Testis (tissue), 3 donors: Measurements from ENCODE around the gene THSD7A. TPM values are rescaled to one million over a fixed set of nuclear protein-coding genes. Genes with fewer than 3 reads are reported as not detected.

Experiments used
- DNase-seq: peaks from one replicate; pipeline ENCODE4 v3.0.0-alpha.2; 2019
- H3K27ac ChIP-seq, 2 donors: fragments of 200-600 bp; sonication (generic); one replicate each; pipeline ENCODE4 v1.5.1; 2019
- H3K27me3 ChIP-seq: fragments of 200-600 bp; sonication (generic); one replicate; pipeline ENCODE4 v1.5.1; 2019
- H3K36me3 ChIP-seq: fragments of 200-600 bp; sonication (generic); one replicate; pipeline ENCODE4 v1.5.1; 2017; ENCODE audit warnings: low read depth; ENCODE audit errors: missing control alignments
- H3K4me1 ChIP-seq: fragments of 200-600 bp; sonication (generic); one replicate; pipeline ENCODE4 v1.5.1; 2019
- H3K4me3 ChIP-seq, 2 donors: fragments of 200-600 bp; sonication (generic); one replicate each; pipeline ENCODE4 v1.5.1; 2017 to 2019
- H3K9me3 ChIP-seq: fragments of 200-600 bp; sonication (generic); one replicate; pipeline ENCODE4 v1.5.1; 2017
- CTCF ChIP-seq, 3 experiments: fragments of 450-650 bp in 2 of 3; fragments of 200-600 bp in 1 of 3; sonication (generic) in 1 of 3; IDR thresholded peaks; one replicate each; pipeline ENCODE4 v1.5.1; 2016 to 2019; ENCODE audit warnings: antibody characterized with exemption in 3 of 3, mild to moderate bottlenecking in 2 of 3, moderate library complexity in 1 of 3
- POLR2A ChIP-seq: fragments of 450-650 bp; IDR thresholded peaks from one replicate; pipeline ENCODE4 v1.6.1; 2017; ENCODE audit warnings: antibody characterized with exemption, mild to moderate bottlenecking, moderate library complexity
- WGBS, 2 donors: methylation state at CpG; one replicate each; pipeline ENCODE4 v1.1.5; 2018; 5-methylcytosine and 5-hydroxymethylcytosine counted together
- intact Hi-C: fragments of 100-400 bp; cut with DNase I; formaldehyde crosslinking; loops from one replicate; pipeline ENCODE4 v1.15.1; 2023; ENCODE audit warnings: low total_unique reads
- polyA plus RNA-seq: library from polyadenylated mRNA; stranded (reverse); fragments of 350-450 nt; fragmentation: Illumina TruSeq; extraction: RNeasy Lipid Tissue Mini Kit (QIAGEN cat#74804); gene quantifications from one replicate; pipeline ENCODE4 v1.2.3, GENCODE V29; 2014; ENCODE audit warnings: low read depth, low replicate concordance; ENCODE audit not compliant: insufficient read depth
- total RNA-seq, 2 donors: library from RNA; depleted of rRNA; stranded (reverse); fragments of >200 nt; gene quantifications; one replicate each; pipeline ENCODE4 v1.2.3, GENCODE V29; 2016

THSD7A gene
- total and polyA plus RNA-seq, 3 donors from 2014 or later: 1.6 to 7.0 (median 6.8) TPM

DNA sequence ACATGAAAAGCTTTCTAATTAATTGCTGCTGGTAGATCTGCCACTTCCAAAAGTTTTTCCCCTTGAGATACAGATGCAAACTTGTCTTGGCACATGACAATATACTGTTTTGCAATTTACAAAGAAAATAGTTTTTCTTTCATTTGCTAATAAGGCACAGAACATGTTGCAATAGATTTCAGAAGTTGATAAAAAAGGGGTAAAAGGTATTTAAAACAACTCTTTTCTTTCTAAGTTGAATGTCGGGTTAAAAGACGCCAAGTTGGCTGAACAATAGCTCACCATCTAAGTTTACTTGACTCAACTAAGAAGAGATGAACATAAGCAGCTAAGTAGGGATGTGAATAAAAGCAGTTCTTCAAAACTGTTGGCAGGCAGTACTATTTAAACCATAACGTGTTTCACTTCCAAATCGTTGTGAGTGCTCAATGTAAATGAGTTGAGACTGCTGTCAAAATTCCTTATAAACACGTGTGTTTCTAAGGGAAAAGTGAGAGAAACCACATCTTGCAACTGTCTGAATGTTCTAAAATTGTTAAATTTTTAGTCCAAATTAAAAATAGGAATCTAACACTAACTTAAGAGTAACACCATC is 14.5 kb upstream of the THSD7A start:
- no peak for DNase-seq
- WGBS, 2 donors: 50 to 51% methylated on average over 5 of the region's 5 CpGs
- H3K4me3 ChIP-seq: no peak overlapping the region

DNA sequence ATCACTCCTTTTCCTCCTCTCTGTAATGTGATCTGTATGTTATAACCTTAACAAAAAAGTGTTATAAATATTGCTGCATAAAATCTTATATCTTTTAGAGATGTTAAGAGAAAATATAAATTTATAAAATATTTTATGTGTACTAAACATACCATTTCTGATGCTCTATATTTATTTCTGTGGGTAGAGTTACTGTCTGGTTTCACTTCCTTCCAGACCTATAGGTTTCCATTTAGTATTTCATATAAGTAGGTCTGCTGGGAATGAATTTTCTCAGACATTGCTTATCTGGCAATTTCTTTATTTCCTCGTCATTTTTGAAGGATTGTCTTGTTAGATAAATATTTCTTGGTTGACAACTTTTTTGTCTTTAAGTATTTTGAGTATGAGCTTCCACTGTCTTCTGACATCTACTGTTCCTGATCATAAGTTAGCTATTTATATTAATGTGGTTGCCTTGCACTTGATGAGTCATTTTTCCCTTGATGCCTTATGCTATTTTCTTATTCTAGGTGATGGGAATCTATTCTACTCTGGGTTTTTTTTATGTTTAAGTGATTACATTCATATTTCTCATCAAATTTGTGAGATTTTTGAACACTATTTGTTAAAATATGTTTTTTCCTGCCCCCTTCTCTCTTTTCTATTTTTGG is 11.2 kb upstream of the THSD7A start:
- no peak for TF ChIP-seq CTCF (IDR thresholded peaks at IDR 0.05)
- no peak for TF ChIP-seq POLR2A
- no peak overlapping the region for H3K27ac ChIP-seq
- no peak overlapping the region for H3K4me3 ChIP-seq
- 71 to 93% methylated on average over 1 of the region's 1 CpG for WGBS, 2 donors
- no peaks in the 10 kb centered on the region for H3K36me3 ChIP-seq
- H3K9me3 ChIP-seq: no peaks in the 10 kb centered on the region
- H3K4me1 ChIP-seq: no peaks in the 10 kb centered on the region
- intact Hi-C loops: no loop called here
- no peaks in the 10 kb centered on the region for H3K27me3 ChIP-seq
- DNase-seq: no peak

More for the DNA sequence above, 14.5 kb upstream of the THSD7A start:
- Histone ChIP-seq H3K36me3 (no peaks in the 10 kb centered on the region), H3K4me1 (no peaks in the 10 kb centered on the region), H3K9me3 (no peaks in the 10 kb centered on the region), H3K27ac (no peak overlapping the region), H3K27me3 (no peaks in the 10 kb centered on the region)
- TF ChIP-seq POLR2A: no peak
- no peak for TF ChIP-seq CTCF (IDR thresholded peaks at IDR 0.05)
- intact Hi-C loops: no loop called here

GRCh38 chr7:11841657-11842056 is 9.7 kb upstream of the THSD7A start:
- Histone ChIP-seq H3K4me1 (no peaks in the 10 kb centered on the region), H3K27ac (no peak overlapping the region), H3K27me3 (no peaks in the 10 kb centered on the region), H3K36me3 (no peaks in the 10 kb centered on the region), H3K9me3 (no peaks in the 10 kb centered on the region), H3K4me3 (no peak overlapping the region)
- DNase-seq: no peak
- intact Hi-C loops: no loop called here
- TF ChIP-seq CTCF (IDR thresholded peaks at IDR 0.05): no peak
- TF ChIP-seq POLR2A: no peak

- TF ChIP-seq POLR2A (no peak), CTCF (IDR thresholded peaks at IDR 0.05) (peak in 2 of 3 experiments; percentile 19 to 30)
- peaks cover 5% of the 10 kb centered on the region for H3K4me1 ChIP-seq
Measured at GRCh38 chr7:11835260-11835659, 3.3 kb upstream of the THSD7A start.

GRCh38 chr7:11833431-11833830 is 1.4 kb upstream of the THSD7A start:
- Histone ChIP-seq H3K27ac (no peak overlapping the region), H3K9me3 (no peaks in the 10 kb centered on the region), H3K4me1 (peaks cover 5% of the 10 kb centered on the region), H3K4me3 (no peak overlapping the region), H3K27me3 (no peaks in the 10 kb centered on the region), H3K36me3 (no peaks in the 10 kb centered on the region)
- TF ChIP-seq CTCF (IDR thresholded peaks at IDR 0.05) (no peak), POLR2A (no peak)
- intact Hi-C loops: no loop called here
- DNase-seq: no peak
- WGBS, 2 donors: 54 to 73% methylated on average over 6 of the region's 6 CpGs

More at GRCh38 chr7:11835260-11835659, 3.3 kb upstream of the THSD7A start:
- intact Hi-C loops: no loop called here
- DNase-seq: no peak
- H3K9me3 ChIP-seq: no peaks in the 10 kb centered on the region
- no peaks in the 10 kb centered on the region for H3K36me3 ChIP-seq
- H3K27ac ChIP-seq: no peak overlapping the region
- no peaks in the 10 kb centered on the region for H3K27me3 ChIP-seq
- no peak overlapping the region for H3K4me3 ChIP-seq
